ENCODE data around the gene LRRK1.

Gene LRRK1

DNA sequence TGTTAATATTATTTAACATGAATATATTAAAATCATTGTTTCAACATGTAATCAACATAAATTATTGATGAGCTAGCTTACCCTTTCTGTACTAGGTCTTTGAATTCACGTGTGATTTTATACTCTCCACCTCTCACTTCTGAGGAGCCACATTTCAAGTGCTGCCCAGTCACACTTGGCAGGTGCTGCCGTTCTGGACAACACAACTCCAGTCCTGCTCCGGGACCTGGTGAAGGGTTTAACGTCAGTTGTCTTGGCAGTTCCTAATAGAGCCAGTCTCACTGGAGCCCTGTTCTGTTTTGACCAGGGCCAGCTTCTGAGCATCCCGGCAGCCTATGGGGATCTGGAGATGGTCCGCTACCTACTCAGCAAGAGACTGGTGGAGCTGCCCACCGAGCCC, 64.1 kb downstream of the LRRK1 start:
- TF ChIP-seq ZBTB7A (IDR thresholded peaks at IDR 0.05; ENCODE audit: low read depth): no peak
- TF ChIP-seq TEAD4 (IDR thresholded peaks at IDR 0.05): no peak
- TF ChIP-seq, protein P1, sequence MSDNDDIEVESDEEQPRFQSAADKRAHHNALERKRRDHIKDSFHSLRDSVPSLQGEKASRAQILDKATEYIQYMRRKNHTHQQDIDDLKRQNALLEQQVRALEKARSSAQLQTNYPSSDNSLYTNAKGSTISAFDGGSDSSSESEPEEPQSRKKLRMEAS (IDR thresholded peaks at IDR 0.05): no peak
- TF ChIP-seq YY1 (IDR thresholded peaks at IDR 0.05; ENCODE audit: low read depth): no peak

DNA sequence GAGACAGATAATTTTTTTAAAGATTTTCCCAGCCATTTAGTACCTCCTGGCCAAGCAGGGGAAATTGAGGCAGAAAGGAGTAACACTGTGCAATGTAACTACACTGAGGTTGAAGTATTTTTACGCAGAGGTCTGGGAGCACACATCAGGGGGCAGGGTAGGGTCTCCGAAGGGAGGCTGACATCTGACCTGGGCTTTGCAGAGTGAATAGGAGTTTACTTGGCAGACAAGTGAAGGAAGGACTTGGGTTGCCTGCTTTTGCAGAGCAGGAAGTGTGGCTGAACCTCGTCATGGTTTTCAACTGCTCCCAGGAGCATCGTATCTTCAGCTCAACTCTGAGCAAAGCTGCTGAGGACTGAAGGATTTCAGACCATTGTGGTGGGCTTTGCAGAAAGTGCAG, 66.2 kb downstream of the LRRK1 start:
- TF ChIP-seq TCF12 (IDR thresholded peaks at IDR 0.05; ENCODE audit: low read depth) (no peak), NFIC (IDR thresholded peaks at IDR 0.05) (no peak), EP300 (IDR thresholded peaks at IDR 0.05; ENCODE audit: borderline replicate concordance) (no peak), TAF1 (IDR thresholded peaks at IDR 0.05; ENCODE audit: low read depth) (no peak), FOXM1 (IDR thresholded peaks at IDR 0.05; ENCODE audit: borderline replicate concordance, low read depth) (no peak), ZBTB7A (IDR thresholded peaks at IDR 0.05; ENCODE audit: low read depth) (no peak), EGR1 (IDR thresholded peaks at IDR 0.05) (no peak), YY1 (IDR thresholded peaks at IDR 0.05; ENCODE audit: low read depth) (no peak), TEAD4 (IDR thresholded peaks at IDR 0.05) (no peak), RAD21 (IDR thresholded peaks at IDR 0.05; ENCODE audit: low read depth) (no peak), CREB1 (IDR thresholded peaks at IDR 0.05; ENCODE audit: low read depth) (no peak), CEBPB (IDR thresholded peaks at IDR 0.05) (no peak)
- TF ChIP-seq, protein P2, sequence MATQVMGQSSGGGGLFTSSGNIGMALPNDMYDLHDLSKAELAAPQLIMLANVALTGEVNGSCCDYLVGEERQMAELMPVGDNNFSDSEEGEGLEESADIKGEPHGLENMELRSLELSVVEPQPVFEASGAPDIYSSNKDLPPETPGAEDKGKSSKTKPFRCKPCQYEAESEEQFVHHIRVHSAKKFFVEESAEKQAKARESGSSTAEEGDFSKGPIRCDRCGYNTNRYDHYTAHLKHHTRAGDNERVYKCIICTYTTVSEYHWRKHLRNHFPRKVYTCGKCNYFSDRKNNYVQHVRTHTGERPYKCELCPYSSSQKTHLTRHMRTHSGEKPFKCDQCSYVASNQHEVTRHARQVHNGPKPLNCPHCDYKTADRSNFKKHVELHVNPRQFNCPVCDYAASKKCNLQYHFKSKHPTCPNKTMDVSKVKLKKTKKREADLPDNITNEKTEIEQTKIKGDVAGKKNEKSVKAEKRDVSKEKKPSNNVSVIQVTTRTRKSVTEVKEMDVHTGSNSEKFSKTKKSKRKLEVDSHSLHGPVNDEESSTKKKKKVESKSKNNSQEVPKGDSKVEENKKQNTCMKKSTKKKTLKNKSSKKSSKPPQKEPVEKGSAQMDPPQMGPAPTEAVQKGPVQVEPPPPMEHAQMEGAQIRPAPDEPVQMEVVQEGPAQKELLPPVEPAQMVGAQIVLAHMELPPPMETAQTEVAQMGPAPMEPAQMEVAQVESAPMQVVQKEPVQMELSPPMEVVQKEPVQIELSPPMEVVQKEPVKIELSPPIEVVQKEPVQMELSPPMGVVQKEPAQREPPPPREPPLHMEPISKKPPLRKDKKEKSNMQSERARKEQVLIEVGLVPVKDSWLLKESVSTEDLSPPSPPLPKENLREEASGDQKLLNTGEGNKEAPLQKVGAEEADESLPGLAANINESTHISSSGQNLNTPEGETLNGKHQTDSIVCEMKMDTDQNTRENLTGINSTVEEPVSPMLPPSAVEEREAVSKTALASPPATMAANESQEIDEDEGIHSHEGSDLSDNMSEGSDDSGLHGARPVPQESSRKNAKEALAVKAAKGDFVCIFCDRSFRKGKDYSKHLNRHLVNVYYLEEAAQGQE (IDR thresholded peaks at IDR 0.05; ENCODE audit: low read depth): no peak
- TF ChIP-seq, protein P1 (IDR thresholded peaks at IDR 0.05): no peak
- TF ChIP-seq, protein P3, sequence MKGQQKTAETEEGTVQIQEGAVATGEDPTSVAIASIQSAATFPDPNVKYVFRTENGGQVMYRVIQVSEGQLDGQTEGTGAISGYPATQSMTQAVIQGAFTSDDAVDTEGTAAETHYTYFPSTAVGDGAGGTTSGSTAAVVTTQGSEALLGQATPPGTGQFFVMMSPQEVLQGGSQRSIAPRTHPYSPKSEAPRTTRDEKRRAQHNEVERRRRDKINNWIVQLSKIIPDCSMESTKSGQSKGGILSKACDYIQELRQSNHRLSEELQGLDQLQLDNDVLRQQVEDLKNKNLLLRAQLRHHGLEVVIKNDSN (IDR thresholded peaks at IDR 0.05): no peak

DNA sequence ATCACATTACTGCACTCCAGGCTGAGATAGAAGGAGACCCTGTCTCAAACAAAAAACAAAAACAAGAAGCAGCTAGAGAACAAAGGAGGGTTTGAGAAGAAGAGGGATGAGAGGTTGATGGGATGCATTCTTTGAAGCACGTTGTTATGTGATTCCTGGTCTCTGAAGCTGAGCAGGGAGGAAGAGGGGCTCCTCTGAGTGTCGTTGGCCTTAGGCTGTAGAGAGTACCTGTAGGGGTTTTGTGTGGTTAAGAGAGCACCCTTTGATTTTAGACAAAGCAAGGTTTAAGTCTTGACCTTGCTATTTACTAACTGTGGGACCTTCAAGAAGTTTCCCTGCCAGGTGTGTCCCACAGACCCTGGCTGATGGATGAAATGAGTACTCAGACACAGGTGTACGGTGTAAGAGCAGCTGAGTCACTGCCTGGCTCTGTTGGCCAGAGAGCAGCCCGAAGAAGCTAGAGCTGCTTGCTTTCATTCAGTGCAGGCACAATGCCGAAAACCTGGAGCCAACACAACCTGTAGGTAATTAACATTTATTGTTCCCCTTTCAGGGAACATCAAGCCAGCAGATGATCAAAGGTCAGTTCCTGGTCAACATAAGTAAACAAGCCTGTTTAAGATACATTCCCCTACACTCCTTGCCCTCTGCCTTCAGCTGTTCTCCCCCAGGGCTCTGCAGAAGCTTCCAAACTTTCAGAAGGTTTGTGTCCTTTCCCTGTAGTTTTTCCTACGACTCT, 67.2 kb downstream of the LRRK1 start:
- no peak for TF ChIP-seq CREB1 (IDR thresholded peaks at IDR 0.05; ENCODE audit: low read depth)
- TF ChIP-seq, protein P1 (IDR thresholded peaks at IDR 0.05): no peak
- TF ChIP-seq EGR1 (IDR thresholded peaks at IDR 0.05): no peak
- no peak for TF ChIP-seq CEBPB (IDR thresholded peaks at IDR 0.05)
- TF ChIP-seq TAF1 (IDR thresholded peaks at IDR 0.05; ENCODE audit: low read depth): no peak
- TF ChIP-seq NFIC (IDR thresholded peaks at IDR 0.05): no peak
- no peak for TF ChIP-seq RAD21 (IDR thresholded peaks at IDR 0.05; ENCODE audit: low read depth)
- TF ChIP-seq YY1 (IDR thresholded peaks at IDR 0.05; ENCODE audit: low read depth): no peak
- TF ChIP-seq, protein P2 (IDR thresholded peaks at IDR 0.05; ENCODE audit: low read depth): no peak
- TF ChIP-seq TCF12 (IDR thresholded peaks at IDR 0.05; ENCODE audit: low read depth): no peak
- TF ChIP-seq TEAD4 (IDR thresholded peaks at IDR 0.05): no peak
- no peak for TF ChIP-seq FOXM1 (IDR thresholded peaks at IDR 0.05; ENCODE audit: borderline replicate concordance, low read depth)

DNA sequence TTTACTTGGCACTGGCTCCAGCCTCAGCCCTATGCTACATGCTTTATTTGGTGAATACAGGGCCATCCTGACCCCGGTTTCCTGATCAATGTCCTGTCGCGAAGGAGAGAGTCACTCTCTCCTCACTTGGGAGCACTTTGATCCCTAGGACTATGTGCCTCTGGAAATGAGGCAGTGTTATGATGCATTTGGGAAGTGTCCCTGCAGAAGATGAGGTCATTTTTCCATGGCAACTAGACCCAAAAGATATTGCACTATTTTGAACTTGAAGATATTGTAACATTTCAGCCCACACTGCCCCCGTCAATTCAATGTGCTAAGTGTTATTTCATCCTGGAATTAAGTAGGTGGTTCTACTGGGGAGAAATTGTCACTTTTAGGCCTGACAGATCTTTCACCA, 68.0 kb downstream of the LRRK1 start:
- no peak for TF ChIP-seq YY1 (IDR thresholded peaks at IDR 0.05; ENCODE audit: low read depth)
- TF ChIP-seq RAD21 (IDR thresholded peaks at IDR 0.05; ENCODE audit: low read depth): no peak
- TF ChIP-seq, protein P3 (IDR thresholded peaks at IDR 0.05): no peak
- TF ChIP-seq FOXM1 (IDR thresholded peaks at IDR 0.05; ENCODE audit: borderline replicate concordance, low read depth): no peak
- TF ChIP-seq, protein P1 (IDR thresholded peaks at IDR 0.05): no peak
- TF ChIP-seq, protein P2 (IDR thresholded peaks at IDR 0.05; ENCODE audit: low read depth): no peak
- no peak for TF ChIP-seq TEAD4 (IDR thresholded peaks at IDR 0.05)
- TF ChIP-seq CREB1 (IDR thresholded peaks at IDR 0.05; ENCODE audit: low read depth): no peak
- TF ChIP-seq CEBPB (IDR thresholded peaks at IDR 0.05): no peak
- TF ChIP-seq ZBTB7A (IDR thresholded peaks at IDR 0.05; ENCODE audit: low read depth): no peak
